ENCODE data around the gene CNTN1.

The CNTN1 gene

DNA sequence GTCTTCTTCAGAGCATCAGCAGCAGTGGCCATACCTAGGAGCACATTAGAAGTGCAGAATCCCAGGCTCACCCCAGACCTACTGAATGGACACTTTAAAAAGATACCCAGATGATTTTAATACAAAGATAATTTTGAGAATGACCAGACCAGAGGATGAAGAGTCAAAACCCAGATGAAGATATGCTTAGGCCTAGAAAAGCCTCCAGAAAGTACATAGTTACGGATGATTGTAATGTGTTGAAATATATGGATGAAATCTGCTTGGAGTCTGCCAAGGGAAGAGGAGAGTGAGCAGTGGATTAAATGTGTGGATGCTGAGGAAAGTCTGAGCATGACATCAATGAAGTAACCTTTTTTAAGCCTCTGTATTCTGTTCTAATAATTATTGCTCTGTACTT lies 245.7 kb downstream of the CNTN1 start:
- no peak for DNase-seq (ENCODE audit: low spot score)
- CTCF ChIA-PET = interaction anchor here (0.6 kb wide), 1 partner anchor 1184 kb away, joined by 3 read pairs; no protein-coding TSS in a partner anchor

DNA sequence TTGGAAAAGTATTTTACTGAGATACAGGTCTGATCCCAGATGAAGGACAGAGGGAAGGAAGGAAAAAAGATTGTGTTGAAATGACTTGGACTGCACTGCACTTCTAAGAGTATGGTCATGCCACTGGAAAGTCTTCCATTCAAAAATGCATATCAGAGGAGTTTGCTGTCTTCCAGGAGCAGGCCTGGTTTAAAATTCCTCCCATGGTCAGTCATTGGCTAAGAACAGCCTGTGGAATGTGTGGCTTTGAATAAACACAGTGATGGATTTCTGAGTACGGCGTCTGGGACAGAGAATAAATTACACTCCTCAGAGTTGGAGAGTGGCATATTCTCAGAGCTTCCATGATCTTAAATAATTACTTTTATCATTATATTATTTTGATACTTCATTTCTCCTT lies 250.1 kb downstream of the CNTN1 start:
- ChIA-PET POLR2A (ENCODE audit: low non-redundant PET) (no interaction called here), CTCF (interaction anchor here (0.6 kb wide), 1 partner anchor 678 kb away, joined by 3 read pairs; no protein-coding TSS in a partner anchor)
- no peak for DNase-seq (ENCODE audit: low spot score)
- TF ChIP-seq, protein P1, sequence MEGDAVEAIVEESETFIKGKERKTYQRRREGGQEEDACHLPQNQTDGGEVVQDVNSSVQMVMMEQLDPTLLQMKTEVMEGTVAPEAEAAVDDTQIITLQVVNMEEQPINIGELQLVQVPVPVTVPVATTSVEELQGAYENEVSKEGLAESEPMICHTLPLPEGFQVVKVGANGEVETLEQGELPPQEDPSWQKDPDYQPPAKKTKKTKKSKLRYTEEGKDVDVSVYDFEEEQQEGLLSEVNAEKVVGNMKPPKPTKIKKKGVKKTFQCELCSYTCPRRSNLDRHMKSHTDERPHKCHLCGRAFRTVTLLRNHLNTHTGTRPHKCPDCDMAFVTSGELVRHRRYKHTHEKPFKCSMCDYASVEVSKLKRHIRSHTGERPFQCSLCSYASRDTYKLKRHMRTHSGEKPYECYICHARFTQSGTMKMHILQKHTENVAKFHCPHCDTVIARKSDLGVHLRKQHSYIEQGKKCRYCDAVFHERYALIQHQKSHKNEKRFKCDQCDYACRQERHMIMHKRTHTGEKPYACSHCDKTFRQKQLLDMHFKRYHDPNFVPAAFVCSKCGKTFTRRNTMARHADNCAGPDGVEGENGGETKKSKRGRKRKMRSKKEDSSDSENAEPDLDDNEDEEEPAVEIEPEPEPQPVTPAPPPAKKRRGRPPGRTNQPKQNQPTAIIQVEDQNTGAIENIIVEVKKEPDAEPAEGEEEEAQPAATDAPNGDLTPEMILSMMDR (conservative IDR thresholded peaks at IDR 0.05; ENCODE audit: low read depth) = no peak
- no peak overlapping the region for H3K27ac ChIP-seq

More for the DNA sequence above, 245.7 kb downstream of the CNTN1 start:
- TF ChIP-seq, protein P1 (conservative IDR thresholded peaks at IDR 0.05; ENCODE audit: low read depth) = no peak
- POLR2A ChIA-PET (ENCODE audit: low non-redundant PET) = no interaction called here
- no peak overlapping the region for H3K27ac ChIP-seq

DNA sequence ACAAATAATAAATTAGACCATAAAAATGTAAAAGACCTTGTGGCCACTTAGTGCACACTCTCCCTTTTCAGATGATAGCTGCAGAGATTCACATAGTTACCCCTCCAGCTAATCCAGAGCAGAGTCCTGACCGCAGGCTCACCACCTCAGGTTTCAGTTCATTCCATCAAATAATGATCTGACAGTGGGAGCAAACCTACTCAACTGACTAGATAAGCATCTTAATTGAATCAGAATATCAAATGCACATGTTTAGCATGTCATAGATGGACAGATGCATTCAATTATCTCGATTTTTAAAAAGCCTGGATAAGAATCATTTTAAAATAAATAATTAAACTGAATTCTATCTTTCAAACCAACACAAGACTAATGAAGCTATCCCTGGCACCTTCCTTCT lies 253.5 kb downstream of the CNTN1 start:
- ChIA-PET CTCF (interaction anchor here (0.6 to 1.7 kb wide), 2 partner anchors 947 to 1079 kb away, joined by 3 to 10 read pairs; no protein-coding TSS in a partner anchor), POLR2A (ENCODE audit: low non-redundant PET) (no interaction called here)
- DNase-seq (ENCODE audit: low spot score) = no peak
- TF ChIP-seq, protein P1 (conservative IDR thresholded peaks at IDR 0.05; ENCODE audit: low read depth) = no peak
- H3K27ac ChIP-seq = no peak overlapping the region

DNA sequence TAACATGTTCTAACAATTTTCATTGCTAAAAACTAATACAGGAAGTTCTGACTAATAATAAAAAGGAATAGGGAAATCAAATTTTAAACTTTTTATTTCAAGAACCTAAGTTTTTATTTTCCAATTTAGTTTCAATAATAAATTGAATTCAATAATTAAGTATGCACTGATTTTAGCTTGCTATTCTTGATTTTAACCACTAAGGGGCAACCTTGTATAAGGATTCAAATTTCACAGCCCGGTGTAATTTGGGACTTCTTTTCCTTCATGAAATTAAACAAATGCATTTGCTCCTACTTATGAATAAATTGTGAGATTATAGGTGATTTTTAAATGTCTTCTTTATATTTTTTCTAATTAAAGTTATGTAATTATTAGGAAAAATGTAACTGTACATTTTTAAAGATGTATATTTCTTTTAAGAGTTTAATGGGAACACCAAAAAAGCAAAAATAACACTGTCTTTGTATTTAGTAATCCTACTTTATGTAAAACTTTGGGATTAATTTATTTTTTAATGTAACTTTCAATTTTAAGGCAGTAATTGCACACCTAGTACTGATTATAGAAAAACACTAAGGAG lies 254.5 kb downstream of the CNTN1 start:
- H3K27ac ChIP-seq = no peak overlapping the region
- ChIA-PET CTCF (interaction anchor here (0.6 to 1.7 kb wide), 8 partner anchors 8 to 1078 kb away, joined by 3 to 10 read pairs (median 4); no protein-coding TSS in a partner anchor), POLR2A (ENCODE audit: low non-redundant PET) (no interaction called here)
- TF ChIP-seq, protein P1 (conservative IDR thresholded peaks at IDR 0.05; ENCODE audit: low read depth) = peak; percentile 67
- peak; percentile 24 for DNase-seq (ENCODE audit: low spot score)

DNA sequence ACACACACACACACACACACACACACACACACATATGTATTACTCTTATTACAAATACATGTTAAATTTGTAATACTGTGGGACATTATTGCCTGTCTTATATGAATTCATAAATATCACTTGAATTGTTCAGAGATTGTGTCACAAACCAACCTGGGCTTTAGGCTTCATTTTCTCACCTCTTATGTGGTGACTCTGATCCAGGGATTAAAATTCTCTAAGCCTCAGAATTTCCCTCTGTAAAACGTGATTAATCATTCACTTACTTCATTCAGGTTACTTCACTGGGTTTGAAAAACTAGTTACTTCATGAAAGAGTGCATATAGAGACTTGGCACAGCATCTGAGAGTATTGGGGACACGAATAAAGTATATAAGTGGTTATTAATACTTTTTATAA lies 255.6 kb downstream of the CNTN1 start:
- no peak for DNase-seq (ENCODE audit: low spot score)
- H3K27ac ChIP-seq = no peak overlapping the region
- TF ChIP-seq, protein P1 (conservative IDR thresholded peaks at IDR 0.05; ENCODE audit: low read depth) = no peak
- ChIA-PET CTCF (no interaction called here), POLR2A (ENCODE audit: low non-redundant PET) (no interaction called here)

DNA sequence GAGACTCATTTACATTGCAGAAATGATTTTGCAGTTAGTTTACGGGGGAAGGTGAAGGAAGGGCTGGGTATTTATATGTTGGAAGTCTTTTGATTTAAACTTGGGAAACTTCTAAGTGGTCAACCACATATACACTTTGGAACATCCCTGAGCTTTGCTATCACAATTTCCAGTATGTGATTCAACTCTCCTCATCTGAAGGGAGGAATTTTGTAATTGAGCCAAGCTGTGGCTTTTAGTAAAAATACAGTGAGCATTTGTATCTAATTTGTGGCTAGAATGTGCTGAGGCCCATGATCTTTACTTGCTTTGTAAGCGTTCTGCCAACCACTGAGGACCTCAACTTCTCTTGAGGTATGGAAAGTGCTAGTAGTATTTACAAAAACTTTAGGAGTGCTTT lies 260.8 kb downstream of the CNTN1 start:
- CTCF ChIA-PET = interaction anchor here (0.6 kb wide), 1 partner anchor 437 kb away, joined by 3 read pairs; no protein-coding TSS in a partner anchor
- TF ChIP-seq, protein P1 (conservative IDR thresholded peaks at IDR 0.05; ENCODE audit: low read depth) = no peak
- no peak overlapping the region for H3K27ac ChIP-seq
- DNase-seq (ENCODE audit: low spot score) = no peak
- POLR2A ChIA-PET (ENCODE audit: low non-redundant PET) = no interaction called here
